Left ventricle myocardium inferior (tissue), 1 donor: ENCODE measurements around the gene C8G. TPM values are rescaled to one million over a fixed set of nuclear protein-coding genes. Genes with fewer than 3 reads are reported as not detected.

Experiments used
- DNase-seq: peaks from one replicate; pipeline ENCODE4 v3.0.0-alpha.2; 2020
- H3K27ac ChIP-seq: fragments of 200-600 bp; replicated peaks from 2 replicates; pipeline ENCODE4 v1.8.0; 2021
- H3K27me3 ChIP-seq: fragments of 200-600 bp; 2 replicates; pipeline ENCODE4 v1.8.0; 2021; ENCODE audit warnings: low read depth
- H3K36me3 ChIP-seq: fragments of 200-600 bp; 2 replicates; pipeline ENCODE4 v1.8.0; 2021
- H3K4me1 ChIP-seq: fragments of 200-600 bp; 2 replicates; pipeline ENCODE4 v1.8.0; 2021
- H3K4me3 ChIP-seq: fragments of 200-600 bp; 2 replicates; pipeline ENCODE4 v1.8.0; 2021; ENCODE audit warnings: mild to moderate bottlenecking, moderate library complexity
- H3K9me3 ChIP-seq: fragments of 200-600 bp; replicated peaks from 2 replicates; pipeline ENCODE4 v1.8.0; 2021
- CTCF ChIP-seq: fragments of 200-600 bp; IDR thresholded peaks from 2 replicates; pipeline ENCODE4 v1.8.0; 2021; ENCODE audit warnings: antibody characterized with exemption, mild to moderate bottlenecking, borderline replicate concordance
- intact Hi-C: fragments of 100-400 bp; cut with micrococcal nuclease; formaldehyde crosslinking; loops from one replicate; pipeline ENCODE4 v1.11.0; 2022
- total RNA-seq: library from RNA; stranded (reverse); fragmentation: NEBNext Ultra II Directional; extraction: Animal tissue kit (Norgen Biotek cat#: 25700); gene quantifications from one replicate; pipeline ENCODE4 v1.2.1, GENCODE V29; 2021
- donor health status: DM: no; HTN: yes; CAD: no; lungs with severe emphysema.

The C8G gene
- total RNA-seq, 1 donor from 2014 or later, result 3.6 TPM

- intact Hi-C loops, result loop anchor here (10.0 kb wide), 1 partner anchor 49 kb away; the partner anchor contains the start of gene TRAF2
- Histone ChIP-seq H3K9me3 (no peaks in the 10 kb centered on the region), H3K4me1 (peaks cover 16% of the 10 kb centered on the region), H3K27ac (no peak overlapping the region), H3K27me3 (no peaks in the 10 kb centered on the region), H3K36me3 (peaks cover 6% of the 10 kb centered on the region), H3K4me3 (no peak overlapping the region)
- no peak for TF ChIP-seq CTCF
- no peak for DNase-seq
Measured at GRCh38 chr9:136934277-136934676, 10.8 kb upstream of the C8G start.

DNA sequence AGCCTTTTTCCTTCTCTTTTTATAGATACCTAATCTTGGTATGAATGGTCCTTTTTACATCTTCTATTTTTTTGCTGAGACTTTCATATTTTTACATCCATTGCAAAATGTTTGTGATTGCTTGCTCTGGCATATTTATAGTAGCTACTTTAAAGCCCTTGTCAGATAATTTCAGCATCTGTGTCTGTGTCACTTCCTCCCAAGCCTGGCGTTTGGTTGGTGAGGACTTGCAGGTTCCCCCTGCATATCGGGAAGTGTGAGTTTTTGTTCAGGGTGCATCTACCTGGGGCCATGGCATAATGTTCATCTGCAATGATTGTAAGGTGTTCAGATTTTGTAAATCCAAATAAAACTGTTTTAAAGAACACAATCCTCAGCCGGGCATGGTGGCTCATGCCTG lies 9.4 kb upstream of the C8G start:
- TF ChIP-seq CTCF, result no peak
- intact Hi-C loops, result loop anchor here (10.0 kb wide), 1 partner anchor 51 kb away; the partner anchor contains the start of gene TRAF2
- no peak overlapping the region for H3K4me3 ChIP-seq
- H3K27me3 ChIP-seq, result no peaks in the 10 kb centered on the region
- peaks cover 19% of the 10 kb centered on the region for H3K36me3 ChIP-seq
- no peak overlapping the region for H3K27ac ChIP-seq
- peaks cover 15% of the 10 kb centered on the region for H3K4me1 ChIP-seq
- DNase-seq, result no peak
- H3K9me3 ChIP-seq, result no peaks in the 10 kb centered on the region

- no peak overlapping the region for H3K4me3 ChIP-seq
- H3K9me3 ChIP-seq, result no peaks in the 10 kb centered on the region
- peaks cover 30% of the 10 kb centered on the region for H3K36me3 ChIP-seq
- H3K4me1 ChIP-seq, result peaks cover 24% of the 10 kb centered on the region
- no peak for DNase-seq
- H3K27me3 ChIP-seq, result no peaks in the 10 kb centered on the region
- TF ChIP-seq CTCF, result no peak
- no peak overlapping the region for H3K27ac ChIP-seq
- intact Hi-C loops, result loop anchor here (10.0 kb wide), 1 partner anchor 52 kb away; the partner anchor contains the start of gene TRAF2
Measured at GRCh38 chr9:136936645-136937170, 8.3 kb upstream of the C8G start.

- Histone ChIP-seq H3K9me3 (no peaks in the 10 kb centered on the region), H3K27ac (no peak overlapping the region), H3K4me3 (no peak overlapping the region), H3K27me3 (no peaks in the 10 kb centered on the region), H3K4me1 (peaks cover 31% of the 10 kb centered on the region), H3K36me3 (peaks cover 37% of the 10 kb centered on the region)
- no peak for DNase-seq
- intact Hi-C loops, result loop anchor here (10.0 kb wide), 1 partner anchor 53 kb away; the partner anchor contains the start of gene TRAF2
- TF ChIP-seq CTCF, result no peak
Measured at GRCh38 chr9:136937186-136938001, 7.6 kb upstream of the C8G start.

- H3K36me3 ChIP-seq, result peaks cover 46% of the 10 kb centered on the region
- DNase-seq, result peak; percentile 15
Measured at GRCh38 chr9:136939431-136939995, 5.5 kb upstream of the C8G start.

More at GRCh38 chr9:136939431-136939995, 5.5 kb upstream of the C8G start:
- Histone ChIP-seq H3K4me1 (peaks cover 48% of the 10 kb centered on the region), H3K4me3 (no peak overlapping the region), H3K27ac (peak overlapping the region; percentile 82), H3K27me3 (no peaks in the 10 kb centered on the region), H3K9me3 (no peaks in the 10 kb centered on the region)
- TF ChIP-seq CTCF, result no peak
- intact Hi-C loops, result loop anchor here (10.0 kb wide), 1 partner anchor 55 kb away; the partner anchor contains the start of gene TRAF2
